ENCODE data around the gene CDKN1C. TPM values are rescaled to one million over a fixed set of nuclear protein-coding genes. Genes with fewer than 3 reads are reported as not detected.

The CDKN1C gene
- total and polyA plus RNA-seq, 2 of the 8 experiments (the other 6 are each of a cell fraction or from before 2014, with no cell fraction given): 12.8 to 14.1 TPM

DNA sequence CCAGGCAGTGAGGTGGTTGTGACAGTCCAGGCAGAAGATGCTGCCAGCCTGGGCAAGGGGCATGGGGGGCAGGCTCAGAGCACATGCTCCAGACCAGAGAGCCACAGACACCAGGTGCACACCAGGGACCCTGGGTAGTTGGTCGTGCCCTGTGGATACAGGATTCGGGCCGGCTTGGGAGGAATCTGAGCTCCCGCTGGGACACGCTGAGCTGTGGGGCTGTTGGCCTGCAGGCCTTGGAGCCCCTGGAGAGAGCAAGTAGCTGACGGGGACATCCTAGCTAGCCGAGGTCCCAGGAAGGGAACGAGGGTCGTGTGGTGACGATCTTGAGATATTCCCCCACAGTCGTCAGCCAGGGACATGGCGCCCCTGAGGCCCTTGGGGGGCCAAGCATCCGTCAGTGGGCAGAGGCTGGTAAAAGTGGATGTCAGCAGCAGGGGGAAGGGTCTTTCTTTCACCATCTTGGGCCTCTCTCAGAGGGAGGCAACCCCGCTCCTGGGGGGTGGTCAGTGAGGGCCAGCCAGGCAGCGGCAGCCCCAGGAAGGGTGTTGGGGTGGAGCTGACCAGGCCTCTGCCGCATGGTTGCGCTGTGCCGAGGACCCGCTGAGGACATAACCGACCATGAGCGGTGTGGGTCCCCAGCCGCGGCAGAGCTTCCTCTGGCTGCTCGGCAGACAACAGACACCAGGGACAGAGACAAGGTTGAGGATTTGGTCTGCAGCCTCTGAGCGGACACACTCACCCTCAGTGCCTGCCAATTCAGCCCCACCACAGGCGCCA, 44.0 kb downstream of the CDKN1C start:
- DNase-seq (ENCODE audit: low read depth in 1 of 2, low spot score in 2 of 2) (no peak), FAIRE-seq (no peak)
- Histone ChIP-seq H3K18ac (ENCODE audit: extremely low read depth, low read length) (no peak overlapping the region), H3K23me2 (ENCODE audit: low read depth, low read length) (no peaks in the 10 kb centered on the region), H2BK12ac (ENCODE audit: low read depth, low read length) (no peak overlapping the region), H2BK20ac (ENCODE audit: low read length) (no peak overlapping the region), H2BK120ac (replicated peaks; ENCODE audit: low read depth, low read length) (no peak overlapping the region), H3K56ac (replicated peaks; ENCODE audit: insufficient read length, low read depth, low read length) (no peak overlapping the region), H4K91ac (replicated peaks; ENCODE audit: insufficient read length, low read length) (peak overlapping the region; percentile 13), H2AFZ (ENCODE audit: low read length) (no peak overlapping the region), H3K36me3 (ENCODE audit: control insufficient read depth in 2 of 4, insufficient read depth in 4 of 4, low read length in 3 of 4) (no peaks in the 10 kb centered on the region), H3K4me2 (ENCODE audit: insufficient read depth in 1 of 2, low read depth in 2 of 2, low read length in 2 of 2) (no peak overlapping the region), H3K23ac (ENCODE audit: insufficient read length) (no peak overlapping the region), H2BK5ac (ENCODE audit: low read depth, low read length) (no peak overlapping the region), H4K20me1 (replicated peaks in 1 of 2; ENCODE audit: control insufficient read depth in 1 of 2, insufficient read depth in 2 of 2, low read length in 2 of 2) (no peaks in the 10 kb centered on the region), H3K79me2 (ENCODE audit: control insufficient read depth in 1 of 2, insufficient read depth in 2 of 2, low read length in 2 of 2) (no peaks in the 10 kb centered on the region), H2AK5ac (ENCODE audit: low read depth, low read length) (no peak overlapping the region), H3K4me3 (ENCODE audit: extremely low read depth in 1 of 4, insufficient read depth in 2 of 4, low read depth in 3 of 4, low read length in 4 of 4) (no peak overlapping the region), H3K9me3 (ENCODE audit: insufficient read depth in 2 of 2, low read depth in 1 of 2, low read length in 1 of 2) (no peaks in the 10 kb centered on the region), H3K9ac (replicated peaks in 1 of 4; ENCODE audit: extremely low read depth in 1 of 4, low read depth in 3 of 4, low read length in 3 of 4) (no peak overlapping the region), H3K27me3 (replicated peaks in 1 of 4; ENCODE audit: control insufficient read depth in 3 of 4, extremely low read depth in 1 of 4, insufficient read depth in 3 of 4, low read length in 3 of 4) (peaks cover 0 to 13% (median 4%) of the 10 kb centered on the region in 4 experiments; a peak in 3 of 7 replicates), H4K5ac (ENCODE audit: insufficient read length, low read depth, low read length) (no peak overlapping the region), H2BK15ac (ENCODE audit: low read length) (peak overlapping the region; percentile 29; the same call in 1 of the 2 replicates), H3K27ac (ENCODE audit: low read depth, low read length) (no peak overlapping the region; the same call in 1 of the 2 replicates), H4K8ac (ENCODE audit: extremely low read depth, insufficient read depth, low read length) (no peak overlapping the region; the same call in 1 of the 2 replicates), H3K4ac (replicated peaks; ENCODE audit: insufficient read length, low read depth, low read length) (no peak overlapping the region), H3K79me1 (ENCODE audit: low read depth, low read length) (no peaks in the 10 kb centered on the region), H3K14ac (ENCODE audit: insufficient read length) (no peak overlapping the region), H3K4me1 (replicated peaks in 1 of 4; ENCODE audit: control insufficient read depth in 3 of 4, insufficient read depth in 4 of 4, low read length in 3 of 4) (peaks cover 0 to 18% (median 9%) of the 10 kb centered on the region in 4 experiments; a peak in 6 of 7 replicates)
- ChIA-PET CTCF (ENCODE audit: partially characterized antibody) (interaction anchor here (0.6 kb wide), 1 partner anchor 68 kb away, joined by 3 read pairs; no protein-coding TSS in a partner anchor), POLR2A (ENCODE audit: partially characterized antibody) (interaction anchor here (0.9 to 1.4 kb wide), 2 partner anchors 21 to 44 kb away, joined by 3 to 4 read pairs; partner anchors contain the start of gene CDKN1C)
- WGBS, 2 experiments (ENCODE audit: extremely low coverage in 1 of 2, insufficient coverage in 1 of 2, insufficient read length in 1 of 2, insufficient replicate concordance in 2 of 2, low coverage in 1 of 2, low lambda C conversion rate in 2 of 2, missing lambda C conversion rate in 1 of 2): 91% methylated on average over 25 of the region's 26 CpGs; no CpG with 5 or more reads in 1 of the 2 experiments
- TF ChIP-seq CHD2 (IDR thresholded peaks at IDR 0.05; ENCODE audit: low read length): no peak
- no peak for TF ChIP-seq POLR2AphosphoS5 (IDR thresholded peaks at IDR 0.05; ENCODE audit: low read depth, low read length)
- no peak for TF ChIP-seq SRF (IDR thresholded peaks at IDR 0.05; ENCODE audit: low read depth, low read length)
- TF ChIP-seq GTF2F1 (IDR thresholded peaks at IDR 0.05; ENCODE audit: borderline replicate concordance, low read depth, low read length): no peak
- no peak for TF ChIP-seq BCL11A (IDR thresholded peaks at IDR 0.05; ENCODE audit: low read depth in 2 of 2, low read length in 2 of 2)
- no peak for TF ChIP-seq SP1 (IDR thresholded peaks at IDR 0.05; ENCODE audit: low read depth, low read length)
- no peak for TF ChIP-seq MAFK (IDR thresholded peaks at IDR 0.05; ENCODE audit: low read depth, low read length)
- no peak for TF ChIP-seq KDM4A (IDR thresholded peaks at IDR 0.05; ENCODE audit: low read depth, low read length, severe bottlenecking)
- TF ChIP-seq, protein P1, sequence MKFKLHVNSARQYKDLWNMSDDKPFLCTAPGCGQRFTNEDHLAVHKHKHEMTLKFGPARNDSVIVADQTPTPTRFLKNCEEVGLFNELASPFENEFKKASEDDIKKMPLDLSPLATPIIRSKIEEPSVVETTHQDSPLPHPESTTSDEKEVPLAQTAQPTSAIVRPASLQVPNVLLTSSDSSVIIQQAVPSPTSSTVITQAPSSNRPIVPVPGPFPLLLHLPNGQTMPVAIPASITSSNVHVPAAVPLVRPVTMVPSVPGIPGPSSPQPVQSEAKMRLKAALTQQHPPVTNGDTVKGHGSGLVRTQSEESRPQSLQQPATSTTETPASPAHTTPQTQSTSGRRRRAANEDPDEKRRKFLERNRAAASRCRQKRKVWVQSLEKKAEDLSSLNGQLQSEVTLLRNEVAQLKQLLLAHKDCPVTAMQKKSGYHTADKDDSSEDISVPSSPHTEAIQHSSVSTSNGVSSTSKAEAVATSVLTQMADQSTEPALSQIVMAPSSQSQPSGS (IDR thresholded peaks at IDR 0.05; ENCODE audit: low read length): no peak
- TF ChIP-seq CEBPB (IDR thresholded peaks at IDR 0.05; ENCODE audit: low read depth, low read length): no peak
- no peak for TF ChIP-seq POU5F1 (IDR thresholded peaks at IDR 0.05; ENCODE audit: low read depth, low read length)

Measured in H1 (cell line).